HepG2 (cell line): ENCODE results near the gene TCF25. TPM values are rescaled to one million over a fixed set of nuclear protein-coding genes. Genes with fewer than 3 reads are reported as not detected.

Source experiments
- TOPORS ChIP-seq: sonication (generic); formaldehyde crosslinking; IDR thresholded peaks from 2 replicates; pipeline ENCODE4 v1.8.0; 2023; ENCODE audit warnings: mild to moderate bottlenecking, missing genetic modification reagents
- ZBTB40 ChIP-seq, 2 experiments: fragments of 450-650 bp in 1 of 2; sonication (generic) in 1 of 2; formaldehyde crosslinking in 1 of 2; IDR thresholded peaks; 2 replicates each; pipeline versions ENCODE4 v1.6.1 to v1.8.0; 2016 to 2022; ENCODE audit warnings: antibody characterized with exemption in 1 of 2, mild to moderate bottlenecking in 1 of 2, missing genetic modification reagents in 1 of 2
- polyA plus RNA-seq, 8 experiments: library from polyadenylated mRNA; depleted of rRNA in 3 of 8; stranded (reverse) in 7 of 8; unstranded in 1 of 8; fragments of >200 nt; fragmentation: Illumina TruSeq in 4 of 8; extraction: Trizol in 4 of 8; gene quantifications; 2 replicates each; pipeline versions ENCODE4 v1.2.1 to v1.2.3, GENCODE V29; 2011 to 2016; ENCODE audit warnings: low read depth in 4 of 8, missing spikeins in 1 of 8, mixed read lengths in 1 of 8; ENCODE audit not compliant: insufficient read depth in 1 of 8
- total RNA-seq, 5 experiments: library from RNA; depleted of rRNA; stranded (reverse); fragments of >200 nt; fragmentation: Illumina TruSeq; extraction: Trizol; gene quantifications; 2 replicates each; pipeline ENCODE4 v1.2.3, GENCODE V29; 2016; ENCODE audit warnings: low read depth in 1 of 5

The TCF25 gene
- total and polyA plus RNA-seq, 2 of the 13 experiments (the other 11 are each of a cell fraction or from before 2014, with no cell fraction given): 138 to 206 TPM

- TF ChIP-seq ZBTB40 (IDR thresholded peaks at IDR 0.05) (no peak), ZBTB40 (CRISPR knock-in tag; IDR thresholded peaks at IDR 0.05) (no peak; the same call in 1 of the 2 replicates), TOPORS (no peak)
- TF ChIP-seq, all 625 proteins: peak for 134
Observed at GRCh38 chr16:89873972-89874689, 739 bp downstream of the TCF25 start (continued).
